Endothelial cell of umbilical vein (primary cell): ENCODE data around the gene OXTR. TPM values are rescaled to one million over a fixed set of nuclear protein-coding genes. Genes with fewer than 3 reads are reported as not detected.

ENCODE experiments used
- BruUV-seq: library from RNA; stranded (reverse); fragments of 400-500 nt; replicated peaks from 2 replicates; lab custom pipeline; 2021; lab: Mats Ljungman, UMichigan
- CTCF ChIA-PET: fragments of 300-600, 350-600 bp; sonication (Branson Sonifier 250); formaldehyde crosslinking; loops from one replicate; lab custom pipeline; 2021; ENCODE audit warnings: antibody characterized with exemption, inconsistent platforms; lab: Charles Lee
- POLR2A ChIA-PET: fragments of 300-600, 350-600 bp; sonication (Branson Sonifier 250); formaldehyde crosslinking; loops from one replicate; lab custom pipeline; 2021; ENCODE audit warnings: antibody characterized with exemption, inconsistent platforms; lab: Charles Lee
- DNase-seq: peaks from one replicate; pipeline ENCODE4 v3.0.0-alpha.2; 2011; ENCODE audit warnings: low read depth, low spot score
- FAIRE-seq: peaks from 2 replicates; lab custom pipeline; 2011; peaks lifted over from hg19 to GRCh38; lab: Jason Lieb, UNC
- H2AFZ ChIP-seq: 2 replicates; pipeline ENCODE4 v1.6.0; 2012; ENCODE audit warnings: low read depth, low read length, control low read depth, inconsistent platforms
- H3K27ac ChIP-seq: 2 replicates; pipeline ENCODE4 v1.5.1; 2011; ENCODE audit warnings: low read depth, mild to moderate bottlenecking, control low read depth, low read length, moderate library complexity; ENCODE audit not compliant: insufficient read depth
- H3K27me3 ChIP-seq, 2 experiments: 2 replicates each; pipeline versions ENCODE4 v1.6.0 to v1.6.1; 2011; ENCODE audit warnings: low read length in 2 of 2, mixed read lengths in 1 of 2; ENCODE audit not compliant: control insufficient read depth in 2 of 2, insufficient read depth in 2 of 2
- H3K36me3 ChIP-seq, 2 experiments: 2 replicates in 1 of 2; 3 replicates in 1 of 2; pipeline ENCODE4 v1.5.1; 2011; ENCODE audit warnings: low read length in 2 of 2, mild to moderate bottlenecking in 1 of 2, moderate library complexity in 1 of 2; ENCODE audit not compliant: control insufficient read depth in 2 of 2, insufficient read depth in 2 of 2; ENCODE audit errors: extremely low read depth in 1 of 2
- H3K4me1 ChIP-seq: 3 replicates; pipeline ENCODE4 v1.5.1; 2011; ENCODE audit warnings: mild to moderate bottlenecking, low read length; ENCODE audit not compliant: control insufficient read depth, insufficient read depth; ENCODE audit errors: extremely low read depth
- H3K4me2 ChIP-seq: 2 replicates; pipeline ENCODE4 v1.6.1; 2011; ENCODE audit warnings: low read length, control low read depth, mixed read lengths; ENCODE audit not compliant: insufficient read depth
- H3K4me3 ChIP-seq, 3 experiments: fragments of 200-600 bp in 1 of 3; sonication (generic), shearing (Covaris generic) in 1 of 3; replicated peaks in 1 of 3; 2 replicates each; pipeline ENCODE4 v1.5.1; 2011 to 2016; ENCODE audit warnings: control low read depth in 3 of 3, low read length in 3 of 3, mild to moderate bottlenecking in 2 of 3, inconsistent platforms in 1 of 3, low read depth in 1 of 3, moderate library complexity in 1 of 3; ENCODE audit not compliant: insufficient read depth in 1 of 3
- H3K79me2 ChIP-seq: 2 replicates; pipeline ENCODE4 v1.6.0; 2012; ENCODE audit warnings: low read length, inconsistent platforms; ENCODE audit not compliant: control insufficient read depth, insufficient read depth
- H3K9ac ChIP-seq: replicated peaks from 2 replicates; pipeline ENCODE3; 2011; ENCODE audit warnings: low read length, control low read depth; ENCODE audit not compliant: insufficient read depth; ENCODE audit errors: extremely low read depth
- H3K9me1 ChIP-seq: replicated peaks from 3 replicates; pipeline ENCODE4 v1.6.0; 2011; ENCODE audit warnings: mild to moderate bottlenecking, low read length; ENCODE audit not compliant: control insufficient read depth, insufficient read depth; ENCODE audit errors: extremely low read depth
- H3K9me3 ChIP-seq: replicated peaks from 2 replicates; pipeline ENCODE4 v1.5.1; 2012; ENCODE audit warnings: low read length, inconsistent platforms; ENCODE audit not compliant: control insufficient read depth, insufficient read depth
- H4K20me1 ChIP-seq: replicated peaks from 2 replicates; pipeline ENCODE3; 2011; ENCODE audit warnings: mild to moderate bottlenecking, low read length; ENCODE audit not compliant: control insufficient read depth, insufficient read depth; ENCODE audit errors: extremely low read depth
- CTCF ChIP-seq, 2 donors: IDR thresholded peaks; 1 replicate in 1 of 2; 2 replicates in 1 of 2; pipeline ENCODE4 v1.5.1; 2011; ENCODE audit warnings: low read length in 2 of 2, mild to moderate bottlenecking in 2 of 2, moderate library complexity in 2 of 2, control low read depth in 1 of 2, inconsistent platforms in 1 of 2, low read depth in 1 of 2; ENCODE audit not compliant: insufficient read depth in 1 of 2; ENCODE audit errors: extremely low read depth in 1 of 2
- EZH2 ChIP-seq: IDR thresholded peaks from 2 replicates; pipeline ENCODE4 v1.6.1; 2012; ENCODE audit warnings: borderline replicate concordance, low read depth, mild to moderate bottlenecking, moderate library complexity, low read length, inconsistent platforms; ENCODE audit not compliant: severe bottlenecking
- FOS ChIP-seq: IDR thresholded peaks from 2 replicates; pipeline ENCODE4 v1.6.1; 2011; ENCODE audit warnings: mild to moderate bottlenecking, low read length, moderate library complexity, borderline replicate concordance; ENCODE audit not compliant: insufficient read depth
- GATA2 ChIP-seq: IDR thresholded peaks from 2 replicates; pipeline ENCODE4 v1.7.0; 2011; ENCODE audit warnings: low read depth, mild to moderate bottlenecking, moderate library complexity, mixed read lengths, low read length; ENCODE audit not compliant: insufficient read length, insufficient read depth
- JUN ChIP-seq: IDR thresholded peaks from 2 replicates; pipeline ENCODE4 v1.6.1; 2011; ENCODE audit warnings: borderline replicate concordance, low read depth; ENCODE audit not compliant: insufficient read length, insufficient read depth
- MAX ChIP-seq: IDR thresholded peaks from 2 replicates; pipeline ENCODE4 v1.6.1; 2011; ENCODE audit not compliant: insufficient read depth, insufficient read length
- MYC ChIP-seq: IDR thresholded peaks from one replicate; pipeline ENCODE4 v1.6.1; 2011; ENCODE audit warnings: mild to moderate bottlenecking, low read depth, low read length
- POLR2A ChIP-seq: IDR thresholded peaks from 2 replicates; pipeline ENCODE4 v1.6.1; 2012; ENCODE audit warnings: low read depth, mild to moderate bottlenecking, control low read depth, low read length
- POLR2AphosphoS5 ChIP-seq: IDR thresholded peaks from 2 replicates; pipeline ENCODE4 v1.6.1; 2012; ENCODE audit warnings: low read depth, mild to moderate bottlenecking, control low read depth, low read length, moderate library complexity; ENCODE audit not compliant: insufficient read depth
- dilution Hi-C: fragments of 300-500 bp; cut with MboI; formaldehyde crosslinking; loops from one replicate; pipeline ENCODE4 v1.15.0; 2019; ENCODE audit warnings: low sequenced_read_pairs; ENCODE audit not compliant: extremely low pct_ligation_motif_present
- intact Hi-C: fragments of 100-400 bp; cut with micrococcal nuclease; formaldehyde crosslinking; loops from one replicate; pipeline ENCODE4 v1.10.0; 2022
- polyA plus RNA-seq, 4 experiments: library from polyadenylated mRNA; depleted of rRNA in 3 of 4; stranded (reverse) in 3 of 4; unstranded in 1 of 4; fragments of >200 nt; gene quantifications; 2 replicates each; pipeline versions ENCODE4 v1.2.1 to v1.2.3, GENCODE V29; 2011 to 2012; ENCODE audit warnings: missing spikeins in 1 of 4
- total RNA-seq: library from RNA; stranded (reverse); gene quantifications from 2 replicates; pipeline ENCODE4 v1.2.3, GENCODE V29; 2021

Gene OXTR
- total and polyA plus RNA-seq, 2 donors (not counting 3 experiments of a cell fraction or from before 2014, with no cell fraction given): 0.12 to 0.40 TPM

DNA sequence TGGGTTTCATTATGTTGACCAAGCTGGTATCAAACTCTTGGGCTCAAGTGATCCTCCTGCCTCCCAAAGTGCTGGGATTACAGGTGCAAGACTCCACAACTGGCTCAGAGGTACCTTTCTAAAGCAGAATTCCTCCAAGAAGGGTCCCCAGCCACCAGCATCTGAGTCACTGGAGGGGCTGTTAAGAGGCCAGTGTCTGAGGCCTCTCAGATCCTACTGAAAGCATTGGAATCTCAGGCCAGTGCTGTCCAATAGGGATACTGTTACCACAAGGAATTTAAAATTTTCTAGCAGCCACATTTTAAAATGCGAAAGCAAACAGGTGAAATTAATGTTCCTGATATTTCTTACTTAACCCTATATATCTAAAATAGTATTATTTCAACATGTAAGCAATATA, 34.5 kb downstream of the OXTR start:
- peaks cover 3% of the 10 kb centered on the region for H3K4me1 ChIP-seq
- H3K27ac ChIP-seq: no peak overlapping the region
- dilution Hi-C loops (no loop called here), intact Hi-C loops (no loop called here)
- no peak overlapping the region for H3K9ac ChIP-seq
- no peak for TF ChIP-seq POLR2A
- no peak for TF ChIP-seq POLR2AphosphoS5
- TF ChIP-seq EZH2: no peak
- no peak for TF ChIP-seq CTCF (IDR thresholded peaks at IDR 0.05; ENCODE audit: extremely low read depth in 1 of 2, insufficient read depth in 1 of 2, low read depth in 1 of 2, low read length in 2 of 2)
- no peak for TF ChIP-seq FOS
- no peak for TF ChIP-seq GATA2
- no peak for TF ChIP-seq JUN
- no peak for TF ChIP-seq MAX
- no peak for TF ChIP-seq MYC
- DNase-seq: no peak
- no peaks in the 10 kb centered on the region for H3K36me3 ChIP-seq
- H3K9me3 ChIP-seq: no peaks in the 10 kb centered on the region
- no peaks in the 10 kb centered on the region for H4K20me1 ChIP-seq
- no peak overlapping the region for H3K4me2 ChIP-seq
- H3K79me2 ChIP-seq: no peaks in the 10 kb centered on the region
- H3K9me1 ChIP-seq: no peaks in the 10 kb centered on the region
- no peak overlapping the region for H2AFZ ChIP-seq
- no peaks in the 10 kb centered on the region for H3K27me3 ChIP-seq
- FAIRE-seq: no peak
- H3K4me3 ChIP-seq: no peak overlapping the region
- BruUV-seq: no TSS peak
- ChIA-PET POLR2A (no interaction called here), CTCF (no interaction called here)
